ENCODE results near the gene GPR55.

GRCh38 chr2:230934231-230935129 lies 9.4 kb upstream of the GPR55 start:
- TF ChIP-seq CTCF (IDR thresholded peaks at IDR 0.05; ENCODE audit: insufficient read depth, low read length) = no peak
- TF ChIP-seq REST (IDR thresholded peaks at IDR 0.05; ENCODE audit: insufficient replicate concordance, low read depth) = no peak
- no peak for TF ChIP-seq POLR2AphosphoS5 (IDR thresholded peaks at IDR 0.05; ENCODE audit: low read depth)
- TF ChIP-seq SPI1 (IDR thresholded peaks at IDR 0.05; ENCODE audit: borderline replicate concordance, low read depth) = no peak

Measured in HL-60 (cell line).